DND-41 (cell line): ENCODE results near the gene CRIP3.

Experiments used
- ATAC-seq: fragments of 200-7000 bp; cut with Tn5 transposase; 3 replicates; pipeline ENCODE4 v1.9.1; 2021; ENCODE audit warnings: low read depth; ENCODE audit not compliant: insufficient read depth
- DNase-seq: peaks from one replicate; pipeline ENCODE4 v3.0.0-alpha.2; 2020
- H2AFZ ChIP-seq: 2 replicates; pipeline ENCODE4 v1.6.0; 2012; ENCODE audit warnings: low read depth, low read length
- H3K27ac ChIP-seq: 2 replicates; pipeline ENCODE4 v1.5.1; 2012; ENCODE audit warnings: low read length, inconsistent platforms
- H3K27me3 ChIP-seq: fragments of 200-600 bp; sonication (generic); 2 replicates; pipeline ENCODE4 v1.6.0; 2012; ENCODE audit warnings: low read length, mild to moderate bottlenecking, inconsistent platforms; ENCODE audit not compliant: insufficient read depth, poor library complexity
- H3K36me3 ChIP-seq: 2 replicates; pipeline ENCODE4 v1.5.1; 2012; ENCODE audit warnings: low read length, inconsistent platforms; ENCODE audit not compliant: insufficient read depth
- H3K4me1 ChIP-seq: 2 replicates; pipeline ENCODE4 v1.5.1; 2012; ENCODE audit warnings: mild to moderate bottlenecking, low read length; ENCODE audit not compliant: insufficient read depth
- H3K4me2 ChIP-seq: 2 replicates; pipeline ENCODE4 v1.6.0; 2012; ENCODE audit warnings: mild to moderate bottlenecking, moderate library complexity, low read length, inconsistent platforms; ENCODE audit not compliant: insufficient read depth
- H3K4me3 ChIP-seq, 2 experiments: fragments of 200-600 bp in 1 of 2; shearing (Covaris generic) in 1 of 2; 2 replicates each; pipeline ENCODE4 v1.5.1; 2012 to 2016; ENCODE audit warnings: inconsistent platforms in 2 of 2, low read length in 2 of 2, mild to moderate bottlenecking in 2 of 2, low read depth in 1 of 2, moderate library complexity in 1 of 2
- H3K79me2 ChIP-seq: 2 replicates; pipeline ENCODE4 v1.6.0; 2012; ENCODE audit warnings: low read length, inconsistent platforms; ENCODE audit not compliant: insufficient read depth
- H3K9ac ChIP-seq: 2 replicates; pipeline ENCODE4 v1.6.0; 2012; ENCODE audit warnings: low read depth, mild to moderate bottlenecking, inconsistent platforms, low read length, moderate library complexity
- H3K9me3 ChIP-seq: 2 replicates; pipeline ENCODE4 v1.5.1; 2012; ENCODE audit warnings: low read length, moderate library complexity, mild to moderate bottlenecking, inconsistent platforms; ENCODE audit not compliant: insufficient read depth, severe bottlenecking
- H4K20me1 ChIP-seq: 2 replicates; pipeline ENCODE4 v1.6.0; 2012; ENCODE audit warnings: low read length; ENCODE audit not compliant: insufficient read depth
- EZH2 ChIP-seq: IDR thresholded peaks from 3 replicates; pipeline ENCODE4 v1.6.1; 2012; ENCODE audit warnings: borderline replicate concordance, low read depth, mild to moderate bottlenecking, moderate library complexity, low read length, inconsistent platforms; ENCODE audit not compliant: severe bottlenecking
- TF ChIP-seq, protein P1 (sequence below): IDR thresholded peaks from 2 replicates; pipeline ENCODE4 v1.5.1; 2012; ENCODE audit warnings: borderline replicate concordance, low read length, moderate library complexity, mild to moderate bottlenecking; ENCODE audit not compliant: poor library complexity, severe bottlenecking; ENCODE audit errors: extremely low read depth

The CRIP3 gene

DNA sequence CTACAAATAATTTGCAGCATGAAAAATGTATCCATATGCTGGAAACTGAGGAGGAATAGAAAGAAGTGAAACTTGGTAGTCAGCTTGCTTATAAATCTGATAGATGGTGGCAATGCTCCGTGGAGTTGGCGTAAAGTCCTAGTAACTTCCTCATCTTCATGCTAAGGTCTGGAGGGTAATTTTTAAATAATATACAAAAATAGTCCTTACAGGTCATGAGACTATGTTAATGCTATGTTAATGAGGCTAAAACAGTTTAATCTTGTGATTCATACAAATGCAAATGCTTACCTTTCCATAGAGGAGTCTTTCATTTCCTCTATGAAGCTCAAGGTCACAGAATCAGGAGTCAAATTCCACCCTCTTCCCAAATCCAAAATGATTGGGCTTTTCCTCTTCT, 9.4 kb upstream of the CRIP3 start:
- Histone ChIP-seq H3K4me1 (no peaks in the 10 kb centered on the region), H3K9ac (no peak overlapping the region), H3K4me3 (no peak overlapping the region), H2AFZ (no peak overlapping the region), H3K4me2 (no peak overlapping the region), H3K27ac (no peak overlapping the region), H3K36me3 (no peaks in the 10 kb centered on the region), H3K9me3 (no peaks in the 10 kb centered on the region), H3K79me2 (no peaks in the 10 kb centered on the region), H3K27me3 (peaks cover 3% of the 10 kb centered on the region), H4K20me1 (no peaks in the 10 kb centered on the region)
- TF ChIP-seq, protein P1, sequence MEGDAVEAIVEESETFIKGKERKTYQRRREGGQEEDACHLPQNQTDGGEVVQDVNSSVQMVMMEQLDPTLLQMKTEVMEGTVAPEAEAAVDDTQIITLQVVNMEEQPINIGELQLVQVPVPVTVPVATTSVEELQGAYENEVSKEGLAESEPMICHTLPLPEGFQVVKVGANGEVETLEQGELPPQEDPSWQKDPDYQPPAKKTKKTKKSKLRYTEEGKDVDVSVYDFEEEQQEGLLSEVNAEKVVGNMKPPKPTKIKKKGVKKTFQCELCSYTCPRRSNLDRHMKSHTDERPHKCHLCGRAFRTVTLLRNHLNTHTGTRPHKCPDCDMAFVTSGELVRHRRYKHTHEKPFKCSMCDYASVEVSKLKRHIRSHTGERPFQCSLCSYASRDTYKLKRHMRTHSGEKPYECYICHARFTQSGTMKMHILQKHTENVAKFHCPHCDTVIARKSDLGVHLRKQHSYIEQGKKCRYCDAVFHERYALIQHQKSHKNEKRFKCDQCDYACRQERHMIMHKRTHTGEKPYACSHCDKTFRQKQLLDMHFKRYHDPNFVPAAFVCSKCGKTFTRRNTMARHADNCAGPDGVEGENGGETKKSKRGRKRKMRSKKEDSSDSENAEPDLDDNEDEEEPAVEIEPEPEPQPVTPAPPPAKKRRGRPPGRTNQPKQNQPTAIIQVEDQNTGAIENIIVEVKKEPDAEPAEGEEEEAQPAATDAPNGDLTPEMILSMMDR = no peak
- no peak for TF ChIP-seq EZH2
- ATAC-seq = no peak
- DNase-seq = no peak

DNA sequence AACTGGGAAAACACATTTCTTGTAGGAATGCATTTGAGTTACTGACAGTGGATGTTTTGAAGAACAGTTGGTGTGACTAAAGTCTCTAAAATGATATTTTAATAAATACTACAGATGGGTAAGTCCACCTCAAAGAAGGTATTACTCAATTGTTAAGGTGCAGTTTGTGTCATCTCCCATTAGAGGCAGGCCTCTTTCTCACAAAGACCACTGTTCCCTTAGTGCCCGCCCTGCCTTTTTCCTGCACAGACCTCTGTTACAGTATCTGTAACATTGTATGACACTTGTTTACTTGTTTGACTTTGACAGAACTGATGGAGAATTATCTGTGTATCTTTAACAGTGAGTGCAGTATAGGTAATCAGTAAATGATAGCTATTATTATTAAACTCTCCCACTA, 5.2 kb upstream of the CRIP3 start:
- ATAC-seq = no peak
- no peak for DNase-seq
- TF ChIP-seq, protein P1 = no peak
- no peak for TF ChIP-seq EZH2
- Histone ChIP-seq H3K79me2 (no peaks in the 10 kb centered on the region), H3K4me1 (no peaks in the 10 kb centered on the region), H3K4me2 (no peak overlapping the region), H3K27me3 (peaks cover 3% of the 10 kb centered on the region), H3K4me3 (no peak overlapping the region), H3K9ac (no peak overlapping the region), H4K20me1 (no peaks in the 10 kb centered on the region), H3K27ac (no peak overlapping the region), H3K36me3 (no peaks in the 10 kb centered on the region), H3K9me3 (no peaks in the 10 kb centered on the region), H2AFZ (no peak overlapping the region)

DNA sequence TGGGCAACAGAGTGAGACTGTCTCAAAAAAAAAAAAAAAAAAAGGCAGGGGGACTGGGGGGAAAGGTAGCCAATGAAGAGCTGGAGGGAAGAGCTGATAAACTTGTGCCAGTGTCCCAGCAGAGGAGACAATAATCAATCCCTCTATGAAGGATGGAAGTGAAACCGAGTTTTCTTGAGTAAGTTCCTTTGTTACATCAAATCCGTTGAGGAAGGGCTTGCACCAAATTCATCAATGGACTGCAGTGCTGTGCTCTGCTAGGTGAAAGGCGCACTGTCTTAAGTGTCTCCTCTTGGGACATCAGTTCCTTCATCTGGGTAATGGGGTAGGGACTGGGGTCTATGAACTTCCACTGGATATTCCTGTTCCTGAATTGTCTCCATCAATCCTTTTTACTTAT, 3.0 kb upstream of the CRIP3 start:
- peaks cover 3% of the 10 kb centered on the region for H3K27me3 ChIP-seq
- DNase-seq (no peak), ATAC-seq (no peak)
- no peak overlapping the region for H3K9ac ChIP-seq
- no peak overlapping the region for H3K4me3 ChIP-seq
- H3K36me3 ChIP-seq = no peaks in the 10 kb centered on the region
- TF ChIP-seq, protein P1 = no peak
- no peak for TF ChIP-seq EZH2
- H2AFZ ChIP-seq = no peak overlapping the region
- H3K4me1 ChIP-seq = no peaks in the 10 kb centered on the region
- H3K79me2 ChIP-seq = no peaks in the 10 kb centered on the region
- no peak overlapping the region for H3K4me2 ChIP-seq
- no peaks in the 10 kb centered on the region for H3K9me3 ChIP-seq
- no peaks in the 10 kb centered on the region for H4K20me1 ChIP-seq
- H3K27ac ChIP-seq = no peak overlapping the region

DNA sequence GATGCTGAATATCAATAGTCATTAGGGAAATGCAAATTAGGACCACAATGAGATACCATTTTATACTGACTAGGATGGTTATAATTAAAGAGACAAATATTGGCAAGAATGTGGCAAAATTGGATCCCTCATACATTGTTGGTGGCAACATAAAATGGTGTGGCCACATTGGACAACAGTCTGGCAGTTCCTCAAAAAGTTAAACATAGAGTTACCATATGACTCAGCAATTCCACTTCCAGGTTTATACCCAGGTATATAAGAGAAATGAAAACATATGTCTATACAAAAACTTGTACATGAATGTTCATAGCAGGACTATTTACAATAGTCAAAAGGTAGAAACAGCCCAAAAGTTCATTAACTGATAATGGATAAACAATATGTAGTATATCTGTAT, 2.0 kb upstream of the CRIP3 start:
- Histone ChIP-seq H3K79me2 (no peaks in the 10 kb centered on the region), H3K4me2 (no peak overlapping the region), H3K27me3 (peaks cover 3% of the 10 kb centered on the region), H3K9me3 (no peaks in the 10 kb centered on the region), H3K4me1 (no peaks in the 10 kb centered on the region), H4K20me1 (no peaks in the 10 kb centered on the region), H3K9ac (no peak overlapping the region), H2AFZ (no peak overlapping the region), H3K4me3 (no peak overlapping the region), H3K36me3 (no peaks in the 10 kb centered on the region), H3K27ac (no peak overlapping the region)
- no peak for DNase-seq
- no peak for ATAC-seq
- TF ChIP-seq EZH2 = no peak
- TF ChIP-seq, protein P1 = no peak
